Measurements from ENCODE around the gene PHC2.

DNA sequence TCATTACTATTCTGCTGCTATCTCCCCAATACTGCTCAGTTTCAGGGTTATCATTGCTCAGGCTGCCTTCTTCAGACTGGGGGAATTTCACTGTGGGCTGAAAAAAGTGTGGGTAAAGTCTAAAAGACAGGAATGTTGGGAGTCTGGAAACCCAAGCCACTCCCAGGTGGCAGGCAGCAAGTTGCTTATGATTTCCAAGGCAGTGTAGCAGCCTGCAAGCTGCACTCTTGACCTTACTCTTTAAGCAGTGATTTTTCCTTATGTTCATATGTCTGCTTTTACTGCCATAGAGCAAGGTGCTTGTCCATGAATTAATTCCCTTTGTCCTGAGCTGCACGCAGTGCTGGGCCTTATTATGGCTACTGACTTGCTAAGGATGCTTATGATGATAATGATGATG, 53.1 kb downstream of the PHC2 start:
- TF ChIP-seq, protein P1, sequence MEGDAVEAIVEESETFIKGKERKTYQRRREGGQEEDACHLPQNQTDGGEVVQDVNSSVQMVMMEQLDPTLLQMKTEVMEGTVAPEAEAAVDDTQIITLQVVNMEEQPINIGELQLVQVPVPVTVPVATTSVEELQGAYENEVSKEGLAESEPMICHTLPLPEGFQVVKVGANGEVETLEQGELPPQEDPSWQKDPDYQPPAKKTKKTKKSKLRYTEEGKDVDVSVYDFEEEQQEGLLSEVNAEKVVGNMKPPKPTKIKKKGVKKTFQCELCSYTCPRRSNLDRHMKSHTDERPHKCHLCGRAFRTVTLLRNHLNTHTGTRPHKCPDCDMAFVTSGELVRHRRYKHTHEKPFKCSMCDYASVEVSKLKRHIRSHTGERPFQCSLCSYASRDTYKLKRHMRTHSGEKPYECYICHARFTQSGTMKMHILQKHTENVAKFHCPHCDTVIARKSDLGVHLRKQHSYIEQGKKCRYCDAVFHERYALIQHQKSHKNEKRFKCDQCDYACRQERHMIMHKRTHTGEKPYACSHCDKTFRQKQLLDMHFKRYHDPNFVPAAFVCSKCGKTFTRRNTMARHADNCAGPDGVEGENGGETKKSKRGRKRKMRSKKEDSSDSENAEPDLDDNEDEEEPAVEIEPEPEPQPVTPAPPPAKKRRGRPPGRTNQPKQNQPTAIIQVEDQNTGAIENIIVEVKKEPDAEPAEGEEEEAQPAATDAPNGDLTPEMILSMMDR (IDR thresholded peaks at IDR 0.05): no peak
- no peak for TF ChIP-seq POLR2A (IDR thresholded peaks at IDR 0.05)
- no peak for TF ChIP-seq EP300 (IDR thresholded peaks at IDR 0.05)
